Measurements from ENCODE around the gene FNDC3B.
"Not testable (repeated sequence)": the region's sequence is repeated elsewhere in the genome, so short reads cannot be mapped to it uniquely, and the experiment has no call there.

The FNDC3B gene

DNA sequence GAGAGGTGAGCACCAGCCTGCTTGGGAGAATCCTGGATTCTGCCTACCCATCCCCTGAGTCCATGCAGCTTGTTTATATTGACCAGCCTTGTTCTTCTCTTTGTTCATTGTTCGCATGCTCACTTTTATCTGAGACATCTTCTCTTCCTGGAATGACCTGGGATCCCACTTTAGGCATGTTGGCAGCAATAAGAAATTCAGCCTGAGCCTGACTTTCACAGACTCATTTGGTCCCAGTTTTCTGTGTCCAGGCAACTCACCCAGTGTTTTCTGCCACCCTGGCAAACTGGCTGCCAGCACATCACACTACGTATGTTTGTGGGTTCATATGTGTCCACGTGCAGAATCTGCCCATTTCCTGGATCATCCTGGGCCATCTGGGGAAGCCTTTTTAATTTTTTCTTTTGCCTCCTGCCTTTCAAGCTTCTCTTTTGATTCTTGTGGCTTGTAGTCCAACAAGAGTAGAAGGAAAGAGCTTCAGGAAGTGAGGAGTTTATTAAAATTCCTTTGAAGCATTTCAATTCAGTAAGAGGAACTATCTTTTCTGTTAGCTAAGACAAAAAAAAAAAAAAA lies 199.9 kb downstream of the FNDC3B start:
- TF ChIP-seq, protein P1, sequence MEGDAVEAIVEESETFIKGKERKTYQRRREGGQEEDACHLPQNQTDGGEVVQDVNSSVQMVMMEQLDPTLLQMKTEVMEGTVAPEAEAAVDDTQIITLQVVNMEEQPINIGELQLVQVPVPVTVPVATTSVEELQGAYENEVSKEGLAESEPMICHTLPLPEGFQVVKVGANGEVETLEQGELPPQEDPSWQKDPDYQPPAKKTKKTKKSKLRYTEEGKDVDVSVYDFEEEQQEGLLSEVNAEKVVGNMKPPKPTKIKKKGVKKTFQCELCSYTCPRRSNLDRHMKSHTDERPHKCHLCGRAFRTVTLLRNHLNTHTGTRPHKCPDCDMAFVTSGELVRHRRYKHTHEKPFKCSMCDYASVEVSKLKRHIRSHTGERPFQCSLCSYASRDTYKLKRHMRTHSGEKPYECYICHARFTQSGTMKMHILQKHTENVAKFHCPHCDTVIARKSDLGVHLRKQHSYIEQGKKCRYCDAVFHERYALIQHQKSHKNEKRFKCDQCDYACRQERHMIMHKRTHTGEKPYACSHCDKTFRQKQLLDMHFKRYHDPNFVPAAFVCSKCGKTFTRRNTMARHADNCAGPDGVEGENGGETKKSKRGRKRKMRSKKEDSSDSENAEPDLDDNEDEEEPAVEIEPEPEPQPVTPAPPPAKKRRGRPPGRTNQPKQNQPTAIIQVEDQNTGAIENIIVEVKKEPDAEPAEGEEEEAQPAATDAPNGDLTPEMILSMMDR (IDR thresholded peaks at IDR 0.05; ENCODE audit: insufficient read depth, missing control alignments): no peak

DNA sequence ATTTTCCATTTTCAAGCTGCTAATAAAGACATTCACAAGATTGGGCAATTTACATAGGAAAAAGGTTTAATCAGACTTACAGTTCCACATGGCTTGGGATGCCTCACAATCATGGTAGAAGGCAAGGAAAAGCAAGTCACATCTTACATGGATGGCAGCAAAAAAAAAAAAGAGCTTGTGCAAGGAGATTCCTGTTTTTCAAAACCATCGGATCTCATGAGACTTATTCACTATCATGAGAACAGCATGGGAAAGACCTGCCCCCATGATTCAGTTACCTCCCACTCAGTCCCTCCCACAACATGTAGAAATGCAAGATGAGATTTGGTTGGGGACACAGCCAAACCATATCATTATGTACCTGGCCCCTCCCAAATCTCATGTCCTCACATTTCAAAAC lies 202.0 kb downstream of the FNDC3B start:
- TF ChIP-seq, protein P1 (IDR thresholded peaks at IDR 0.05; ENCODE audit: insufficient read depth, missing control alignments): no peak
- FAIRE-seq (no peak), DNase-seq (ENCODE audit: insufficient read length, low spot score) (no peak)

More for the DNA sequence above, 199.9 kb downstream of the FNDC3B start:
- FAIRE-seq (no peak), DNase-seq (ENCODE audit: insufficient read length, low spot score) (no peak)

DNA sequence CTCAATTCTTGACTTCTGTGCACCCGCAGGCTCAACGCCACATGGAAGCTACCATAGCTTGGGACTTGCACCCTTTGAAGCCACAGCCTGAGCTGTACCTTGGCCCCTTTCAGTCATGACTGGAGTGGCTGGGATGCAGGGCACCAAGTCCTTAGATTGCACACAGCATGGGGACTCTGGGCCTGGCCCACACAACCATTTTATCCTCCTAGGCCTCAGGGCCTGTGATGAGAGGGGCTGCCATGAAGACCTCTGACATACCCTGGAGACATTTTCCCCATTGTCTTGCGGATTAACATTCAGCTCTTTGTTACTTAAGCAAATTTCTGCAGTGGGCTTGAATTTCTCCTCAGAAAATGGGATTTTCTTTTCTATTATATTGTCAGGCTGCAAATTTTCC lies 203.1 kb downstream of the FNDC3B start:
- not testable (repeated sequence) for DNase-seq (ENCODE audit: insufficient read length, low spot score); FAIRE-seq

DNA sequence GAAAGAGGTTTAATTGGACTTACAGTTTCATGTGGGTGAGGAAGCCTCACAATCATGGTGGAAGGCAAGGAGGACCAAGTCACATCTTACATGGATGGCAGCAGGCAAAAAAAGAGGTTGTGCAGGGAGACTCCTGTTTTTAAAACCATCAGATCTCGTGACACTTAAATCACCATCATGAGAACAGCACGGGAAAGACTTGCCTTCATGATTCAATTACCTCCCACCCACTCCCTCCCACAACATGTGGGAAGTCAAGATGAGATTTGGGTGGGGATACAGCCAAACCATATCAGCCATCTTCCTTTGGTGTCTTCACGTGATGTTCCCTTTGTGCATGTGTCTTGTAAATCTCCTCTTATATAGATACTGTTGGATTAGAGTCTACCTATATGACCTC lies 204.0 kb downstream of the FNDC3B start:
- not testable (repeated sequence) for FAIRE-seq; DNase-seq (ENCODE audit: insufficient read length, low spot score)

DNA sequence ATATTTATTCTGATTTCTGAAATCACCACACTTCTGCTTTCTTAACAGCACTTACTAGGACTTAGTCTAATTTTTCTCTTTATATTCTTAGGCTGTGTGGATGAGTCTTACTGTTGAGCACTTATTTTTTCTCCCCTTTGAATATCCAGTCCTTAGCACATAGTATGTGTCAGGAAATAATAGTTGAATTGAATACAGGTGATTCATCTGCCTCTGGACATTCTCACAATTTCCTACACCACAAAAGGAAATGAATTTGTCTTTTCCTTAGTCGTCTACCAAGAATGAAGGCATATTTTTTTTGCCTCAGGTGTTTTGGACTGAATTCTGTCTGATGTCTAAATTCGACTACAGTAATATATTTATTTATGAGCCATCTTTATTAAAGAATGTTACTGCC lies 204.6 kb downstream of the FNDC3B start:
- DNase-seq (ENCODE audit: insufficient read length, low spot score) (no peak), FAIRE-seq (no peak)
- TF ChIP-seq, protein P1 (IDR thresholded peaks at IDR 0.05; ENCODE audit: insufficient read depth, missing control alignments): no peak

DNA sequence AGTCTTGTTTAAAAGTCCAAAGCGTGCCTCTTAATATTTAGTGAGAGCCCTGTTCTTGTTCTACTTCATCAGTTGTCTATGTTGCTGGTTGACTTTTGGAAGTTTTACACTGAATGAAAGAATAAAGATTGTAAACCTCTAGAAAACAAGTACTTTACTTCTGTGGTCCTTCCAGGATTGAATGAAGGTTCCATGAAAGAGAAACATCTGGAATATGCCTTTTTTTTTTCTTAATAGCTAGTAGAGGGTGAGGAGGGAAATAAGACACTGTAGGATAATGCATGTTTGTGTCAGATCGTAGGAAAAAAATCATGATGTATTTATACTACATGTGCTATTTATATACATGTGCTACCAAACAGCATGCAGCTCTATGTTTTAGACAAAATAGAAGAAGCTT lies 205.9 kb downstream of the FNDC3B start:
- DNase-seq (ENCODE audit: insufficient read length, low spot score) (no peak), FAIRE-seq (no peak)
- TF ChIP-seq, protein P1 (IDR thresholded peaks at IDR 0.05; ENCODE audit: insufficient read depth, missing control alignments): no peak

DNA sequence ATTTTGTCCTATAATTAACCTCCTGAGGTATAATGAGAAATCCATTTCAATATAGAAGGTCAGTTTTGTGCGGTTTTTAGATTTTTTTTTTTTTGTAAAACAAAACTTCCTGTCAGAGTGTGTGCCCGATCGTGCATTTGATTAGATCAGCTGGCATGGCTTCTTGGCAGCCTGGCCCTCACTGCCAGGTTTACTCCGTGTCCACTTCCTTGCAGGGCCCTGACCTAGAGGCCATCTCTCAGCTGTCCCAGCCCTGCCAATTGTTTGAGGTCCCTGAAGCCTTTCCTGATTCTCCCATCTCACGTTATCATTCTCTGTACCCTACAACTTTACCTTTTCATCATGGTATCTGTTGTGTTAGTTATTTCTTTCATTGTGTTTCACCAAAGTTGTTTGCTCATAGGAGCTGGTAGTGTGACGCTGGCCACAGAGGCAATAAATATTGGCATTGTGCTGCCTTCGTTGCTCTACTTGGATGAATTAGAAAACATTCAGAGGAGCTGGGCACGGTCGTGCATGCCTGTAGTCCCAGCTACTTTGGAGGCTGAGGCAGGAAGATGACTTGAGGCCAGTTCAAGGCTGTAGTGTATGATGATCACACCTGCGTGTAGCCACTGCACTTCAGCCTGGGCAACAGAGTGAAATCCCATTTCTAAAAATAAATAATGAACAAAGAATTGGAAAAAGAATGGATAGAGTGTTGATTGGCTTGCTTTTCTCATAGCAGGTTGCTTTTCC lies 206.9 kb downstream of the FNDC3B start:
- FAIRE-seq (no peak), DNase-seq (ENCODE audit: insufficient read length, low spot score) (no peak)
- TF ChIP-seq, protein P1 (IDR thresholded peaks at IDR 0.05; ENCODE audit: insufficient read depth, missing control alignments): no peak

DNA sequence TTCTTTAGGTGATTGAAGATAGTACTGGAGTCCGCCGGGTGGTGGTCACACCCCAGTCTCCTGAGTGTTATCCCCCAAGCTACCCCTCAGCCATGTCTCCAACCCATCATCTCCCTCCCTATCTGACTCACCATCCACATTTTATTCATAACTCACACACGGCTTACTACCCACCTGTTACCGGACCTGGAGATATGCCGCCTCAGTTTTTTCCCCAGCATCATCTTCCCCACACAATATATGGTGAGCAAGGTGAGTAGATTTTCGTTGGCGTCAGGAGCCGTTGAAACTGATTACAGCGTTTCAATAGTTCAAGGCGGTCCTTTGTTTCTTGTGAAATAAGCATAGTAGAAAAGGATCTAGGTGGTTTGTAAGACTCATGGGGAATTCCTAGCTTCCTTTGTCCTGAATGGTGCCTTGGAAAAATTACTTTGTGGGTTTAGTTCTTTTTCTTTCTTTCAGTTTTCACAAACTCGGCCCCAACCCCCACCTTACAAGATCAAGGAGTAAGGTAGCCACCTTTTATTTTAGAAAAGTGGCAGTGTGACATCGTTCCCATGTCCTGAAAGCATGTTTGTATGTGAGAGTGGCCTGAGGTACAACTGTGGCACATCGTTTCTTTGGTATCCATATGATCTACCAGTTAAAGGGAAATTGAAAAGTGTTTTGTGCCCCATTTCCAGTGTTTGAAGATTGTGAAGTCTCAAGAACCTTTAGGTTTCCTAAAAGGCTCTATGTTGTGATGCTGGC lies 208.3 kb downstream of the FNDC3B start:
- DNase-seq (ENCODE audit: insufficient read length, low spot score): no peak
- TF ChIP-seq, protein P1 (IDR thresholded peaks at IDR 0.05; ENCODE audit: insufficient read depth, missing control alignments): no peak
- FAIRE-seq: no peak
